A549 (cell line): ENCODE results near the gene IPO4. TPM values are rescaled to one million over a fixed set of nuclear protein-coding genes. Genes with fewer than 3 reads are reported as not detected.

Experiments used
- ATAC-seq, 2 experiments: fragments of 200-7000 bp in 1 of 2; fragments of >200 bp in 1 of 2; cut with Nextera tagmentation in 1 of 2; cut with Tn5 transposase in 1 of 2; 3 replicates each; pipeline versions ENCODE4 v1.8.0 to v1.9.1; 2018 to 2020; ENCODE audit warnings: mild to moderate bottlenecking in 1 of 2, moderate library complexity in 1 of 2
- CTCF ChIA-PET: fragments of 300-600 bp; sonication (Branson Sonifier 250); formaldehyde crosslinking; extraction: SDS; loops from one replicate; lab custom pipeline; 2021; ENCODE audit warnings: antibody characterized with exemption, inconsistent platforms; lab: Yijun Ruan, JAX
- POLR2A ChIA-PET: fragments of 350-600 bp; formaldehyde crosslinking; extraction: SDS; loops from one replicate; lab custom pipeline; 2021; ENCODE audit warnings: antibody characterized with exemption, inconsistent platforms; lab: Yijun Ruan, JAX
- DNase-seq, 2 experiments: peaks; one replicate each; pipeline versions ENCODE4 v3.0.0 to v3.0.0-alpha.2; 2011 to 2016; ENCODE audit warnings: low read depth in 1 of 2, low spot score in 1 of 2
- FAIRE-seq: peaks from 2 replicates; lab custom pipeline; 2011; peaks lifted over from hg19 to GRCh38; lab: Jason Lieb, UNC
- H3K27ac ChIP-seq, 2 experiments: fragments of >200 bp; sonication (Bioruptor Twin); formaldehyde crosslinking; 3 replicates each; pipeline ENCODE4 v1.5.1; 2016 to 2017
- H3K4me1 ChIP-seq: fragments of >200 bp; sonication (Bioruptor Twin); formaldehyde crosslinking; 3 replicates; pipeline ENCODE4 v1.6.1; 2016
- H3K4me2 ChIP-seq: fragments of >200 bp; sonication (Bioruptor Twin); formaldehyde crosslinking; 3 replicates; pipeline ENCODE4 v1.6.1; 2016
- H3K4me3 ChIP-seq: fragments of >200 bp; sonication (Bioruptor Twin); formaldehyde crosslinking; 3 replicates; pipeline ENCODE4 v1.5.1; 2016
- H3K9me3 ChIP-seq: fragments of >200 bp; sonication (Bioruptor Twin); formaldehyde crosslinking; 3 replicates; pipeline ENCODE4 v1.6.1; 2016
- ATOH8 ChIP-seq: fragments of 250-450 bp; sonication (Bioruptor Pico); IDR thresholded peaks from 2 replicates; pipeline ENCODE4 v1.5.0; 2020; ENCODE audit warnings: low read depth, mild to moderate bottlenecking, moderate library complexity
- CEBPB ChIP-seq, 2 experiments: fragments of >200 bp in 1 of 2; sonication (Bioruptor Twin) in 1 of 2; formaldehyde crosslinking in 1 of 2; IDR thresholded peaks; 2 replicates each; pipeline ENCODE4 v1.6.1; 2012 to 2016
- CHD4 ChIP-seq: fragments of 200-600 bp; sonication (generic); IDR thresholded peaks from 2 replicates; pipeline ENCODE4 v1.6.1; 2016; ENCODE audit warnings: antibody characterized with exemption, mild to moderate bottlenecking, borderline replicate concordance
- EP300 ChIP-seq, 2 experiments: fragments of >200 bp; sonication (Bioruptor Twin); formaldehyde crosslinking; IDR thresholded peaks; 2 replicates in 1 of 2; 3 replicates in 1 of 2; pipeline ENCODE4 v1.6.1; 2016 to 2017
- ESRRA ChIP-seq: fragments of 150-350 bp; IDR thresholded peaks from 2 replicates; pipeline ENCODE4 v1.6.1; 2014; ENCODE audit warnings: mild to moderate bottlenecking, low read length, borderline replicate concordance
- FOSB ChIP-seq: fragments of 250-450 bp; sonication (Bioruptor Pico); IDR thresholded peaks from 2 replicates; pipeline ENCODE4 v1.5.0; 2020; ENCODE audit warnings: mild to moderate bottlenecking, moderate library complexity
- GATA3 ChIP-seq: IDR thresholded peaks from 2 replicates; pipeline ENCODE4 v1.6.1; 2012; ENCODE audit warnings: borderline replicate concordance
- HOXA7 ChIP-seq: fragments of 250-450 bp; sonication (Bioruptor Pico); IDR thresholded peaks from 2 replicates; pipeline ENCODE4 v1.5.0; 2020; ENCODE audit warnings: mild to moderate bottlenecking, moderate library complexity
- HOXB13 ChIP-seq: fragments of 250-450 bp; sonication (Bioruptor Pico); IDR thresholded peaks from 2 replicates; pipeline ENCODE4 v1.5.0; 2020; ENCODE audit warnings: low read depth, mild to moderate bottlenecking, moderate library complexity
- JUN ChIP-seq, 2 experiments: fragments of >200 bp; sonication (Bioruptor Twin); formaldehyde crosslinking; IDR thresholded peaks; 2 replicates in 1 of 2; 3 replicates in 1 of 2; pipeline ENCODE4 v1.6.1; 2016 to 2017
- KDM1A ChIP-seq: fragments of 200-600 bp; sonication (generic); IDR thresholded peaks from 2 replicates; pipeline ENCODE4 v1.6.1; 2016; ENCODE audit warnings: low read depth, mild to moderate bottlenecking
- MAFK ChIP-seq: fragments of 450-650 bp; IDR thresholded peaks from 2 replicates; pipeline ENCODE4 v1.6.1; 2014; ENCODE audit not compliant: partially characterized antibody
- MAX ChIP-seq: IDR thresholded peaks from 2 replicates; pipeline ENCODE4 v1.6.1; 2012
- NPAS2 ChIP-seq: fragments of 250-450 bp; sonication (Bioruptor Pico); IDR thresholded peaks from 2 replicates; pipeline ENCODE4 v1.8.0; 2022; ENCODE audit warnings: mild to moderate bottlenecking, moderate library complexity, borderline replicate concordance
- PHF8 ChIP-seq: fragments of 200-600 bp; sonication (generic); IDR thresholded peaks from 2 replicates; pipeline ENCODE4 v1.6.1; 2016; ENCODE audit warnings: low read depth, mild to moderate bottlenecking, antibody characterized with exemption, moderate library complexity, borderline replicate concordance
- POLR2A ChIP-seq: IDR thresholded peaks from 2 replicates; pipeline ENCODE4 v1.6.1; 2012; ENCODE audit warnings: mild to moderate bottlenecking, low read length
- RAD21 ChIP-seq, 2 experiments: fragments of >200 bp in 1 of 2; sonication (Bioruptor Twin) in 1 of 2; formaldehyde crosslinking in 1 of 2; IDR thresholded peaks in 1 of 2; conservative IDR thresholded peaks in 1 of 2; 2 replicates in 1 of 2; 3 replicates in 1 of 2; pipeline ENCODE4 v1.6.1; 2012 to 2018; ENCODE audit warnings: inconsistent platforms in 1 of 2
- RFX5 ChIP-seq: fragments of 450-650 bp; IDR thresholded peaks from 2 replicates; pipeline ENCODE4 v1.7.1; 2014; ENCODE audit warnings: antibody characterized with exemption, mild to moderate bottlenecking, moderate library complexity
- SMC3 ChIP-seq: fragments of >200 bp; sonication (Bioruptor Twin); formaldehyde crosslinking; IDR thresholded peaks from 3 replicates; pipeline ENCODE4 v1.6.1; 2018; ENCODE audit warnings: inconsistent platforms
- TP53 ChIP-seq: fragments of 250-450 bp; sonication (Bioruptor Pico); IDR thresholded peaks from 2 replicates; pipeline ENCODE4 v1.5.0; 2021; ENCODE audit warnings: mild to moderate bottlenecking, moderate library complexity
- ZNF302 ChIP-seq: fragments of 250-450 bp; sonication (Bioruptor Pico); IDR thresholded peaks from 2 replicates; pipeline ENCODE4 v1.9.0; 2021; ENCODE audit warnings: inconsistent platforms, mild to moderate bottlenecking, moderate library complexity
- ZSCAN20 ChIP-seq: fragments of 250-450 bp; sonication (Bioruptor Pico); IDR thresholded peaks from 2 replicates; pipeline ENCODE4 v1.8.0; 2022; ENCODE audit warnings: mild to moderate bottlenecking, moderate library complexity
- WGBS: methylation state at CpG from one replicate; pipeline ENCODE4 v1.1.6; 2017; ENCODE audit errors: missing lambda C conversion rate; 5-methylcytosine and 5-hydroxymethylcytosine counted together
- polyA plus RNA-seq, 4 experiments: library from polyadenylated mRNA; depleted of rRNA in 3 of 4; stranded (reverse); fragments of >200 nt; fragmentation: RNase III in 1 of 4; extraction: RNeasy Plus Mini Kit Qiagen cat#74134 plus additional on column Dnase treatment in 1 of 4; gene quantifications; 2 replicates in 3 of 4; 3 replicates in 1 of 4; pipeline ENCODE4 v1.2.3, GENCODE V29; 2011 to 2017

IPO4 gene
- polyA plus RNA-seq, 2 of the 4 experiments (the other 2 are of a cell fraction) = 37.1 to 91.7 TPM

- ChIA-PET POLR2A (interaction anchor here (0.6 to 1.1 kb wide), 2 partner anchors 12 to 35 kb away, joined by 3 to 5 read pairs; partner anchors contain the start of gene RABGGTA), CTCF (interaction anchor here (1.2 to 21.7 kb wide), 3 partner anchors 20 to 66 kb away, joined by 6 to 601 read pairs (median 11); partner anchors contain the start of genes CIDEB, DHRS1, LTB4R and LTB4R2)
- no peak overlapping the region for H3K4me3 ChIP-seq
- DNase-seq = no peak
- peak in 1 of 2 experiments; percentile 30; a peak in 1 of 5 replicates for TF ChIP-seq JUN (IDR thresholded peaks at IDR 0.05)
- no peak for TF ChIP-seq ZSCAN20 (CRISPR knock-in tag)
- WGBS = 96% methylated on average over 5 of the region's 5 CpGs
- no peak overlapping the region for H3K4me2 ChIP-seq
- H3K9me3 ChIP-seq = no peaks in the 10 kb centered on the region
- no peak for ATAC-seq
- peaks cover 12% of the 10 kb centered on the region for H3K4me1 ChIP-seq
- no peak overlapping the region for H3K27ac ChIP-seq
- FAIRE-seq = no peak
These were observed 47.4 kb upstream of the IPO4 start for GRCh38 chr14:24235804-24236688.

- no peak for FAIRE-seq
- no peak for DNase-seq
- Histone ChIP-seq H3K9me3 (no peaks in the 10 kb centered on the region), H3K4me2 (peak overlapping the region; percentile 82), H3K27ac (no peak overlapping the region), H3K4me3 (no peak overlapping the region), H3K4me1 (peaks cover 18% of the 10 kb centered on the region)
- TF ChIP-seq RFX5 = no peak
- no peak for TF ChIP-seq GATA3
- TF ChIP-seq CEBPB (IDR thresholded peaks at IDR 0.05) = no peak
- no peak for TF ChIP-seq PHF8
- no peak for TF ChIP-seq FOSB (CRISPR knock-in tag)
- no peak for TF ChIP-seq ESRRA
- no peak for TF ChIP-seq KDM1A
- TF ChIP-seq ZSCAN20 (CRISPR knock-in tag) = no peak
- no peak for TF ChIP-seq TP53
- TF ChIP-seq MAX = no peak
- no peak for TF ChIP-seq RAD21 (conservative IDR thresholded peaks at IDR 0.05 in 1 of 2, IDR thresholded peaks at IDR 0.05 in 1 of 2)
- no peak for TF ChIP-seq POLR2A
- TF ChIP-seq CHD4 = no peak
- TF ChIP-seq ATOH8 (CRISPR knock-in tag) = no peak
- ATAC-seq = no peak
- 78% methylated on average over 3 of the region's 3 CpGs for WGBS
- ChIA-PET POLR2A (interaction anchor here (1.1 to 1.3 kb wide), 2 partner anchors 8 to 37 kb away, joined by 5 to 7 read pairs; partner anchors contain the start of genes RABGGTA and TINF2), CTCF (interaction anchor here (0.6 to 21.7 kb wide), 7 partner anchors 8 to 67 kb away, joined by 3 to 601 read pairs (median 6); partner anchors contain the start of genes CIDEB, DHRS1, LTB4R and LTB4R2)
These were observed 45.7 kb upstream of the IPO4 start for GRCh38 chr14:24234095-24235005.

- TF ChIP-seq CHD4 (no peak), NPAS2 (CRISPR knock-in tag) (no peak), ZNF302 (CRISPR knock-in tag) (no peak), EP300 (IDR thresholded peaks at IDR 0.05) (no peak), HOXA7 (CRISPR knock-in tag) (no peak), SMC3 (no peak), HOXB13 (no peak), MAFK (no peak)
- peak; percentile 13 to 14; a peak in 2 of 6 replicates for ATAC-seq
- POLR2A ChIA-PET = interaction anchor here (1.3 kb wide), 1 partner anchor 9 kb away, joined by 7 read pairs; the partner anchor contains the start of gene TINF2
- Histone ChIP-seq H3K4me1 (peaks cover 18% of the 10 kb centered on the region), H3K27ac (peak overlapping the region; percentile 85 to 96; a peak in 4 of 6 replicates), H3K4me3 (peak overlapping the region; percentile 73), H3K9me3 (no peaks in the 10 kb centered on the region), H3K4me2 (peak overlapping the region; percentile 82)
- peak in 1 of 2 experiments; percentile 21 for DNase-seq
- CTCF ChIA-PET = interaction anchor here (1.1 to 1.9 kb wide), 4 partner anchors 9 to 64 kb away, joined by 4 to 12 read pairs (median 4); partner anchors contain the start of genes MDP1, RABGGTA and TINF2
- no peak for FAIRE-seq
- 86% methylated on average over 2 of the region's 2 CpGs for WGBS
These were observed 44.9 kb upstream of the IPO4 start for GRCh38 chr14:24233538-24233866.
